Liver (tissue), 9 donors: ENCODE data around the gene TINAG. TPM values are rescaled to one million over a fixed set of nuclear protein-coding genes. Genes with fewer than 3 reads are reported as not detected.

Experiments used
- DNase-seq: peaks from one replicate; pipeline ENCODE4 v3.0.0-alpha.2; 2017; ENCODE audit warnings: low spot score
- H3K27ac ChIP-seq, 2 donors: one replicate each; pipeline ENCODE4 v1.7.0; 2013; ENCODE audit warnings: inconsistent platforms in 2 of 2, low read length in 2 of 2, control low read depth in 1 of 2, low read depth in 1 of 2, mild to moderate bottlenecking in 1 of 2
- H3K27me3 ChIP-seq, 4 donors: one replicate each; pipeline versions ENCODE4 v1.6.1 to v1.7.0; 2013; ENCODE audit warnings: low read length in 3 of 4, inconsistent platforms in 1 of 4, mild to moderate bottlenecking in 1 of 4, moderate library complexity in 1 of 4; ENCODE audit not compliant: control insufficient read depth in 4 of 4, insufficient read depth in 4 of 4
- H3K36me3 ChIP-seq, 4 donors: one replicate each; pipeline versions ENCODE4 v1.6.1 to v1.7.0; 2013; ENCODE audit warnings: low read length in 3 of 4, mild to moderate bottlenecking in 3 of 4, low read depth in 1 of 4, moderate library complexity in 1 of 4; ENCODE audit not compliant: control insufficient read depth in 4 of 4, insufficient read depth in 3 of 4
- H3K4me1 ChIP-seq, 4 donors: one replicate each; pipeline versions ENCODE4 v1.6.1 to v1.7.0; 2013; ENCODE audit warnings: low read length in 3 of 4, mild to moderate bottlenecking in 3 of 4, moderate library complexity in 1 of 4; ENCODE audit not compliant: control insufficient read depth in 4 of 4, insufficient read depth in 4 of 4
- H3K4me3 ChIP-seq, 3 donors: one replicate each; pipeline versions ENCODE4 v1.6.1 to v1.7.0; 2013; ENCODE audit warnings: low read length in 3 of 3, control low read depth in 1 of 3, low read depth in 1 of 3, mild to moderate bottlenecking in 1 of 3
- H3K9ac ChIP-seq, 2 donors: one replicate each; pipeline ENCODE4 v1.7.0; 2013; ENCODE audit warnings: low read length in 2 of 2, mild to moderate bottlenecking in 2 of 2, moderate library complexity in 2 of 2, control low read depth in 1 of 2, low read depth in 1 of 2
- H3K9me3 ChIP-seq, 4 donors: one replicate each; pipeline versions ENCODE4 v1.6.1 to v1.7.0; 2013; ENCODE audit warnings: low read length in 3 of 4; ENCODE audit not compliant: control insufficient read depth in 4 of 4
- ATF3 ChIP-seq: IDR thresholded peaks from 2 replicates; pipeline ENCODE4 v1.6.1; 2016; ENCODE audit warnings: antibody characterized with exemption
- CTCF ChIP-seq: fragments of 150-350 bp; IDR thresholded peaks from 2 replicates; pipeline ENCODE4 v1.5.1; 2017; ENCODE audit warnings: improper control_type of control experiment, low read depth, low read length; ENCODE audit not compliant: missing input control
- EGR1 ChIP-seq, 2 donors: IDR thresholded peaks; 2 replicates each; pipeline ENCODE4 v1.6.1; 2016 to 2018; ENCODE audit warnings: antibody characterized with exemption in 2 of 2, low read depth in 2 of 2
- FOXA1 ChIP-seq: IDR thresholded peaks from 2 replicates; pipeline ENCODE4 v1.6.1; 2016; ENCODE audit warnings: antibody characterized with exemption
- FOXA2 ChIP-seq: IDR thresholded peaks from 2 replicates; pipeline ENCODE4 v1.6.1; 2016; ENCODE audit warnings: antibody characterized with exemption
- GABPA ChIP-seq, 2 donors: IDR thresholded peaks in 1 of 2; conservative IDR thresholded peaks in 1 of 2; 2 replicates each; pipeline ENCODE4 v1.6.1; 2016; ENCODE audit warnings: antibody characterized with exemption in 2 of 2, mild to moderate bottlenecking in 1 of 2, moderate library complexity in 1 of 2
- HNF4A ChIP-seq, 2 donors: conservative IDR thresholded peaks; 2 replicates each; pipeline ENCODE4 v1.6.1; 2016; ENCODE audit warnings: antibody characterized with exemption in 2 of 2, mild to moderate bottlenecking in 2 of 2
- HNF4G ChIP-seq: IDR thresholded peaks from 2 replicates; pipeline ENCODE4 v1.6.1; 2016; ENCODE audit warnings: antibody characterized with exemption
- JUND ChIP-seq, 2 donors: IDR thresholded peaks; 2 replicates each; pipeline ENCODE4 v1.6.1; 2016; ENCODE audit warnings: antibody characterized with exemption in 2 of 2
- NR2F2 ChIP-seq: IDR thresholded peaks from 2 replicates; pipeline ENCODE4 v1.6.1; 2016; ENCODE audit warnings: antibody characterized with exemption
- REST ChIP-seq: IDR thresholded peaks from 2 replicates; pipeline ENCODE4 v1.6.1; 2016; ENCODE audit warnings: antibody characterized with exemption, mild to moderate bottlenecking
- RXRA ChIP-seq, 2 donors: IDR thresholded peaks; 2 replicates each; pipeline ENCODE4 v1.6.1; 2017 to 2018; ENCODE audit warnings: antibody characterized with exemption in 2 of 2, mild to moderate bottlenecking in 1 of 2
- TAF1 ChIP-seq: conservative IDR thresholded peaks from 2 replicates; pipeline ENCODE4 v1.6.1; 2016; ENCODE audit warnings: antibody characterized with exemption, mild to moderate bottlenecking
- YY1 ChIP-seq: IDR thresholded peaks from 2 replicates; pipeline ENCODE4 v1.6.1; 2016; ENCODE audit warnings: antibody characterized with exemption, mild to moderate bottlenecking
- ZBTB33 ChIP-seq: IDR thresholded peaks from 2 replicates; pipeline ENCODE4 v1.6.1; 2016; ENCODE audit warnings: antibody characterized with exemption
- WGBS: extraction: QIAGEN DNeasy Blood & Tissue Kit; methylation state at CpG from one replicate; pipeline ENCODE4 v1.1.7; 2013; 5-methylcytosine and 5-hydroxymethylcytosine counted together
- polyA plus RNA-seq, 2 donors: library from polyadenylated mRNA; stranded (reverse) in 1 of 2; unstranded in 1 of 2; fragments of 200-250 nt in 1 of 2; fragments of >200 nt in 1 of 2; fragmentation: Nextera tagmentation in 1 of 2; extraction: Ambion mirVana in 1 of 2; gene quantifications; one replicate each; pipeline versions ENCODE4 v1.2.1 to v1.2.3, GENCODE V29; 2013 to 2015
- total RNA-seq, 2 donors: library from RNA; depleted of rRNA; stranded (reverse); fragments of >200 nt; gene quantifications; one replicate each; pipeline ENCODE4 v1.2.3, GENCODE V29; 2014
- donor health status: healthy.
- donor health status: healthy.
- donor health status: healthy.
- donor health status: healthy.
- donor health status: healthy.

TINAG gene
- total and polyA plus RNA-seq, 4 donors: not detected

GRCh38 chr6:54411767-54412166, 103.5 kb downstream of the TINAG start:
- H3K9me3 ChIP-seq: no peaks in the 10 kb centered on the region
- TF ChIP-seq GABPA (IDR thresholded peaks at IDR 0.05 in 1 of 2, conservative IDR thresholded peaks at IDR 0.05 in 1 of 2) (no peak), FOXA1 (no peak), RXRA (IDR thresholded peaks at IDR 0.05) (no peak), ZBTB33 (no peak), JUND (IDR thresholded peaks at IDR 0.05) (no peak), NR2F2 (no peak), CTCF (no peak), EGR1 (IDR thresholded peaks at IDR 0.05; ENCODE audit: low read depth in 2 of 2) (no peak), FOXA2 (no peak)
- 88% methylated on average over 1 of the region's 1 CpG for WGBS
- no peak for DNase-seq
- no peaks in the 10 kb centered on the region for H3K27me3 ChIP-seq
- no peak overlapping the region for H3K27ac ChIP-seq
- H3K9ac ChIP-seq: no peak overlapping the region
- H3K4me1 ChIP-seq: no peaks in the 10 kb centered on the region
- no peaks in the 10 kb centered on the region for H3K36me3 ChIP-seq
- H3K4me3 ChIP-seq: no peak overlapping the region

GRCh38 chr6:54415517-54415916, 107.3 kb downstream of the TINAG start:
- H3K27me3 ChIP-seq: no peaks in the 10 kb centered on the region
- 79% methylated on average over 3 of the region's 3 CpGs for WGBS
- H3K9me3 ChIP-seq: no peaks in the 10 kb centered on the region
- H3K4me3 ChIP-seq: no peak overlapping the region
- H3K36me3 ChIP-seq: no peaks in the 10 kb centered on the region
- no peaks in the 10 kb centered on the region for H3K4me1 ChIP-seq
- H3K27ac ChIP-seq: no peak overlapping the region
- TF ChIP-seq RXRA (IDR thresholded peaks at IDR 0.05) (no peak), YY1 (no peak), REST (no peak), ZBTB33 (no peak), HNF4A (conservative IDR thresholded peaks at IDR 0.05) (no peak), EGR1 (IDR thresholded peaks at IDR 0.05; ENCODE audit: low read depth in 2 of 2) (no peak), HNF4G (no peak), ATF3 (no peak), TAF1 (no peak), NR2F2 (no peak)
- no peak overlapping the region for H3K9ac ChIP-seq
- no peak for DNase-seq
